SK-N-SH treated with all-trans-retinoic acid at 6 μM for 48 hours (cell line): ENCODE measurements around the gene TAX1BP1.

Experiments used
- CREB5 ChIP-seq: fragments of 250-450 bp; sonication (Bioruptor Pico); IDR thresholded peaks from 2 replicates; pipeline ENCODE4 v1.5.1; 2020; ENCODE audit warnings: low read depth, mild to moderate bottlenecking, moderate library complexity
- GLIS3 ChIP-seq: fragments of 250-450 bp; sonication (Bioruptor Pico); IDR thresholded peaks from 2 replicates; pipeline ENCODE4 v1.5.0; 2020; ENCODE audit warnings: mild to moderate bottlenecking, moderate library complexity
- ISL1 ChIP-seq: fragments of 250-450 bp; sonication (Bioruptor Pico); IDR thresholded peaks from 2 replicates; pipeline ENCODE4 v2.1.2; 2022; ENCODE audit warnings: mild to moderate bottlenecking, moderate library complexity
- PATZ1 ChIP-seq: fragments of 250-450 bp; sonication (Bioruptor Pico); IDR thresholded peaks from 2 replicates; pipeline ENCODE4 v1.8.0; 2020; ENCODE audit warnings: mild to moderate bottlenecking, moderate library complexity, borderline replicate concordance
- POU6F1 ChIP-seq: fragments of 250-450 bp; sonication (Bioruptor Pico); IDR thresholded peaks from 2 replicates; pipeline ENCODE4 v1.8.0; 2021; ENCODE audit warnings: low read depth, mild to moderate bottlenecking, moderate library complexity, borderline replicate concordance
- RARB ChIP-seq: fragments of 250-450 bp; sonication (Bioruptor Pico); IDR thresholded peaks from 2 replicates; pipeline ENCODE4 v1.8.0; 2021; ENCODE audit warnings: mild to moderate bottlenecking, moderate library complexity
- TCF4 ChIP-seq: fragments of 250-450 bp; sonication (Bioruptor Pico); IDR thresholded peaks from 2 replicates; pipeline ENCODE4 v1.8.0; 2021; ENCODE audit warnings: mild to moderate bottlenecking, moderate library complexity, borderline replicate concordance
- ZC3H10 ChIP-seq: fragments of 250-450 bp; sonication (Bioruptor Pico); IDR thresholded peaks from 2 replicates; pipeline ENCODE4 v1.5.1; 2021; ENCODE audit warnings: mild to moderate bottlenecking, moderate library complexity
- ZFP3 ChIP-seq: fragments of 250-450 bp; sonication (Bioruptor Pico); IDR thresholded peaks from 2 replicates; pipeline ENCODE4 v1.5.0; 2020; ENCODE audit warnings: mild to moderate bottlenecking, moderate library complexity
- ZFP30 ChIP-seq: fragments of 450-650 bp; formaldehyde crosslinking; IDR thresholded peaks from 2 replicates; pipeline ENCODE4 v1.5.0; 2022; ENCODE audit warnings: mild to moderate bottlenecking, moderate library complexity
- ZNF565 ChIP-seq: fragments of 450-650 bp; formaldehyde crosslinking; conservative IDR thresholded peaks from 2 replicates; pipeline ENCODE4 v1.5.0; 2020; ENCODE audit warnings: low read depth, mild to moderate bottlenecking, moderate library complexity
- ZNF70 ChIP-seq: fragments of 450-650 bp; formaldehyde crosslinking; IDR thresholded peaks from 2 replicates; pipeline ENCODE4 v1.5.0; 2020; ENCODE audit warnings: mild to moderate bottlenecking, moderate library complexity
- ZNF8 ChIP-seq: fragments of 450-650 bp; formaldehyde crosslinking; IDR thresholded peaks from 2 replicates; pipeline ENCODE4 v1.5.0; 2020; ENCODE audit warnings: mild to moderate bottlenecking, moderate library complexity

- TF ChIP-seq CREB5 (CRISPR knock-in tag) (no peak), GLIS3 (CRISPR knock-in tag) (no peak), RARB (CRISPR knock-in tag) (no peak), POU6F1 (CRISPR knock-in tag) (no peak), TCF4 (CRISPR knock-in tag) (no peak), ZNF70 (CRISPR knock-in tag) (no peak), ISL1 (CRISPR knock-in tag) (no peak), ZC3H10 (CRISPR knock-in tag) (no peak), ZFP3 (CRISPR knock-in tag) (no peak), PATZ1 (CRISPR knock-in tag) (no peak), ZNF565 (CRISPR knock-in tag) (no peak), ZNF8 (CRISPR knock-in tag) (no peak), ZFP30 (CRISPR knock-in tag) (no peak)
Observed at GRCh38 chr7:27763983-27764508, 24.1 kb downstream of the TAX1BP1 start.
